ENCODE data around the gene FOXN3. TPM values are rescaled to one million over a fixed set of nuclear protein-coding genes. Genes with fewer than 3 reads are reported as not detected.

FOXN3 gene
- total and polyA plus RNA-seq, 10 of the 15 experiments (the other 5 are each of a cell fraction or from before 2014, with no cell fraction given) = 4.5 to 68.9 (median 29.7) TPM

- TF ChIP-seq IKZF2 (IDR thresholded peaks at IDR 0.05) = no peak
- TF ChIP-seq NR2C2 (IDR thresholded peaks at IDR 0.05; ENCODE audit: borderline replicate concordance, control insufficient read depth, insufficient read length, low read depth) = no peak
Measured at GRCh38 chr14:89310211-89310610, 106.8 kb downstream of the FOXN3 start (continued).

DNA sequence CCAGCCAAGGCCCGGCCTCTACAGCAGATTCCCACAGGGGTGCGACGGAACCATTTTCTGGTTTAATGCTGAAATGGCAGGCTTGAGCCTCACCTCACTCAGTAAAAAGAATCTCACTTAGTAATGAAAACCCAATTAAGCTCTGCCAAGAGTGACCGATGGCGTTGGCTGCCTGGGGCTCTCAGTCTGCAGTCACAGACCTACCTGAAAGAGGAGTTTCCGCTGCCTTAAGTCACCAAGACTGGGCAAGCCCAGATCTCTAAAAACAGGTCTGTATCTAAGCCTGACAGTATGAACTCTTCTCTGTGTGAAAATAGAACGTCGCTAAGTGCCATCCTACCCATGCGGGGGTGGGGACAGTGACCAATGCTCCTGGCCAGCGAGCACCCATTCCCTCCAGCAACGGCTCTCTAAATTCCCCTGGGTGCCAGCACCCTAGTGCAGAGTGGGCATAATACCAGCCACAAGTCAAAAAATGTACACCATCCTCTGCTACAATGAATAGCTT, 107.3 kb downstream of the FOXN3 start:
- WGBS (ENCODE audit: insufficient coverage, insufficient replicate concordance, low lambda C conversion rate, missing lambda C conversion rate) = 85% methylated on average over 11 of the region's 11 CpGs
- intact Hi-C loops (cut with micrococcal nuclease; ENCODE audit: unreplicated experiment) (no loop called here), in situ Hi-C loops (cut with MboI) (no loop called here)
- ChIA-PET RAD21 (ENCODE audit: unreplicated experiment) (interaction anchor here (1.0 kb wide), 1 partner anchor 22 kb away, joined by 4 read pairs; no protein-coding TSS in a partner anchor), CTCF (interaction anchor here (1.4 kb wide), 1 partner anchor 32 kb away, joined by 3 read pairs; no protein-coding TSS in a partner anchor), SMC1A (ENCODE audit: uncharacterized antibody, unreplicated experiment) (interaction anchor here (1.0 kb wide), 1 partner anchor 22 kb away, joined by 3 read pairs; no protein-coding TSS in a partner anchor), POLR2A (no interaction called here)
- peak overlapping the region; percentile 11; the same call in 1 of the 2 replicates for H3K9ac ChIP-seq (ENCODE audit: control insufficient read depth, insufficient read depth, low read length)
- H4K20me1 ChIP-seq (ENCODE audit: control insufficient read depth, insufficient read depth) = no peaks in the 10 kb centered on the region
- H3K4me3 ChIP-seq = no peak overlapping the region
- no peaks in the 10 kb centered on the region; the same call in none of the 3 replicates for H3K9me3 ChIP-seq (replicated peaks; ENCODE audit: control insufficient read depth, insufficient read depth, low read length)
- DNase-seq (ENCODE audit: low read depth, low spot score) (no peak), FAIRE-seq (no peak), ATAC-seq (no peak)
- peaks cover 50% of the 10 kb centered on the region for H3K4me1 ChIP-seq (ENCODE audit: control insufficient read depth, insufficient read depth, low read length)
- TF ChIP-seq JUNB (IDR thresholded peaks at IDR 0.05) (no peak), SIN3A (IDR thresholded peaks at IDR 0.05; ENCODE audit: low read depth, low read length) (no peak), CBX5 (IDR thresholded peaks at IDR 0.05; ENCODE audit: low read depth) (no peak)
- BruUV-seq (replicated peaks) = no TSS peak
- H3K27me3 ChIP-seq (replicated peaks in 1 of 2; ENCODE audit: control insufficient read depth in 2 of 2, insufficient read depth in 2 of 2, low read length in 1 of 2) = no peaks in the 10 kb centered on the region
- peaks cover 45% of the 10 kb centered on the region for H3K79me2 ChIP-seq (ENCODE audit: control insufficient read depth, insufficient read depth, low read length)
- H2AFZ ChIP-seq (ENCODE audit: control insufficient read depth, low read depth, low read length) = no peak overlapping the region
- H3K27ac ChIP-seq (ENCODE audit: control insufficient read depth, insufficient read depth) = peak overlapping the region; percentile 78
- H3K36me3 ChIP-seq (ENCODE audit: control insufficient read depth in 2 of 2, insufficient read depth in 2 of 2, low read length in 1 of 2) = no peaks in the 10 kb centered on the region; a peak in 1 of 4 replicates
- H3K4me2 ChIP-seq (ENCODE audit: control insufficient read depth, insufficient read depth) = peak overlapping the region; percentile 22; the same call in 1 of the 2 replicates
